Hematopoietic multipotent progenitor cell (in vitro differentiated cells): ENCODE measurements around the gene LRRC36. TPM values are rescaled to one million over a fixed set of nuclear protein-coding genes. Genes with fewer than 3 reads are reported as not detected.

Source experiments
- DNase-seq, 3 donors: peaks; one replicate each; pipeline ENCODE4 v3.0.0-alpha.2; 2011 to 2015; ENCODE audit warnings: low read depth in 2 of 3, low spot score in 2 of 3
- total RNA-seq: library from RNA; depleted of rRNA; stranded (reverse); fragments of >200 nt; gene quantifications from one replicate; pipeline ENCODE4 v1.2.3, GENCODE V29; 2012

LRRC36 gene
- total RNA-seq, 1 donor = 0.27 TPM

DNA sequence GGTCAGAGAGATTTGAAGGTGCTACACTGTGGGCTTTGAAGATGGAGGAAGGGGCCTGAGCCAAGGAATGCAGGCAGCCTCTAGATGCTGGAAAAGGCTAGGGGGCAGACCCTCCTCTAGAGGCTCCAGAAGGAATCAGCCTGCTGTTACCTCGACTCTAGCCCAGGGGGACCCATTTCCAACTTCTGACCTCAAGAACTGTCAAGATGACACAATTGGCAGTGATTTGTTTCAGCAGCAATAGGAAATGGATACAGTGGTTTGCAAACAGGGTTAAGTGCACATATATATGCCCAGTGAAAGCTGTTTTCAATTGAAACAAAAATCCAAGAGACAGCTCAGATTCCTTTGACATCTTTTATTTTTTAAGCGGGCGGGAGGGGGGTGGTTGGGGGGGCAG is 93.3 kb downstream of the LRRC36 start:
- DNase-seq = no peak

DNA sequence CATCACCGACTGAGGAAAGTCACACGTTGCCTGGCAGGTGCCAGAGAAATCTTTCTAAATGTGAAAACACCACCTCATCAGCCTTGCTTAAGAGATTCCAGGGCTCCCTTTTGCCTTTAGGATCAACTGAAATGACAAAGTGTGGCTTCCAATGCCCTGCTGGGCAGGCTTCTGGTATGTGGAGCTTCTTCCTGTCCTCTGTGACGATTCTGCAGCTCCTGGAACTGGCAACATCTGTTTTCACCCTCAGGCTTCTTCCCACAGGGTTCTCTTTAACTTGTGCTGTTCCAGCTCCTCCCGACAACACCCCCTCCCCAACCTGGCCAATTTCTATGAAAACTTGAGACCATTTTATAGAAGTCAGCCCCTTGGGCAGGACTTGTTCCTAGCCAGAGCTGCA is 94.4 kb downstream of the LRRC36 start:
- DNase-seq = no peak

DNA sequence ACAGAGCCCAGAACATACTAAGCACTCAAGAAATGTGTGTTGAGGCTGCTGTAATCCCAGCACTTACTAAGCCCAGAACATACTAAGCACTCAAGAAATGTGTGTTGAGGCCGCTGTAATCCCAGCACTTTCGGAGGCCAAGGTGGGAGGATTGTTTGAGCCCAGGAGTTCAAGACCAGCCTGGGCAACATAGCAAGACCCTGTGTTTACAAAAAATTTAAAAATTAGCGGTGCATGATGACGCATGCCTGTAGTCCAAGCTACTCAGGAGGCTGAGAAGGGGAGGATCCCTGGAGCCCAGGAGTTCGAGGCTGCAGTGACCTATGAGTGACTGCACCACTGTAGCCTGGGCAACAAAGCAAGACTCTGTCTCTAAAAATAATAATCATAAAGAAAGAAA is 96.4 kb downstream of the LRRC36 start:
- DNase-seq = no peak

DNA sequence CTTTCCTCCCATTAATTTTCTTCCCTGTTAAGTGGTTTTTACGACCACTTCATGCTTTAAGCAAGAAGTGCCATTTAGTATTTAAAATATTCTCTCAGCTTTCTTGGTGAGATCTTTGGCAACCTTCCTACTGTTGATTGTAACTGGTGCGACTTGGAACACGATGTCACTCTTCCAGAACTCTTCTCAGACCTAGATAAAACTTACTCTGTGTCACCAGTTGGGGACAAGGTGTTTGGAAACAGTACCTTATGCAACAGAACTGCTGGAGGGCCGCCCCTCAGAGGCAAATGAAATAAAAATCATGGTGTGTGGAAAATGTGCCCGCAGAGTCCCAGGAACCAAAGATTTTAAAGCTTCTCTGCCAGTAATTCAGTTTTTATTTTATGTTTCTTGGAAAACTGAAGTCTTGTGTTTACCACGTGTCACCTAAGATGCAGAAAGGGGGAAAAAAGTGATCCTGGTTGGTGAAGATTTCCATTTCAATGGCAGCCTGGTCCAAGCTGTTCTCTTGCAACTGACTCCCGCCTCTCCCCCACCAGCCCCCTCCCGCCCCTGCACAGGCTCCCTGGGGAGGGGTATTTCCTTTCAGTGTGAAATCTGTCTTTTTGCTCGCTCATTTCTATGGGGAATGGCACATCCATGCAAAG is 97.1 kb downstream of the LRRC36 start:
- no peak for DNase-seq

DNA sequence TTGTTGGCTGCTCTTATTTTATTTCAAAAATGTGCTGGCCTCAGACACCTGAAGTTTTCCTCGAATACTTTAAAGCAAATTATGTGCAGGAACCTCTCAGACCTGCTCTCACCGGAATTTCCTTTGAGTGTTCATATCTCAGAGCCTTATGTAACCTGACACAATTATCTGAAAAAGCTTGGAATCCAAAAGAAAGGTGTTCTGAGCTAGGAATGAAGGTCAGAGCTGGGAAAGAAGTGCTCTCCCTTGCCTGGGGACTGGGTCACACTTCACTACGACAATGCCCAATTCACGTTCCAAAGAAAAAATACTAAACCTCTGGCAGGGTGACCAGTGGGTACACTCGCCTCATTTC is 97.6 kb downstream of the LRRC36 start:
- DNase-seq = no peak

DNA sequence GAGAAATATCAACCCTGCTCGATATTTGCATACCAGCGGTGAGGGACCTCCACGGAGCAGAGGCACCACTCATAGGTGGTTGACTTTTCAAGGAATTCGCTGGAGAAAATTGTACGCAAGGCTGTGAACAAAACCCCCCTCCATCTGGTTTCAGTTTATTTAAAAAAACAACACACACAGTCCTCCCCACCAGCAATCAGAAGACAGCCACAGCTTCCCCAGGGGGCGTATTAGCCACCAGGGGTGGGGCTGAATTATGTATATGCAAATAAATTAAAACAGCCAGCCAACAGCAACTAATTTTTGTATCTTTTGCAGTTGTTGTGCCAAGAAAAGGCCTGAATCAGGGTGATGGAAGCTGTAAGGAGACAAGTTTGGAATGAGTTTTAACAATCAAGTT is 98.4 kb downstream of the LRRC36 start:
- no peak for DNase-seq

DNA sequence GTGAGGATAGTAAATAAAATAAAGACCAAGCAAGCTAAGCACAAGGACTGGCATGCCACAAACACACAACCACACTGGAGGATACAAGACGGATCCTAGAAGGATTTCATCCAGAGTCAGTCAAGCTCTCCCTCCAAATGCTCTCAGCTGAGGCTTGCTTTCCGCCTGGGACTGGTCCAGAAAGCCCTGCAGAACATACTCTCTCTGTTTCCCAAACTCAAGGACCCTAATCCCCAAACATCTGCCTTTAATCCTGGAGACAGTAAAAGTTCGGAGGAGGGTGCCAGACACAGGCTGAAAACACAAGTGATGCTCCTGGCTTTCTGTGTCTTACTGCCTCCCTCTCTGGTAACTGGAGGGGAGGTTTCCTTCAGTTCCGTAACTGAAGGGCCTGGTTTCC is 99.0 kb downstream of the LRRC36 start:
- DNase-seq = no peak

DNA sequence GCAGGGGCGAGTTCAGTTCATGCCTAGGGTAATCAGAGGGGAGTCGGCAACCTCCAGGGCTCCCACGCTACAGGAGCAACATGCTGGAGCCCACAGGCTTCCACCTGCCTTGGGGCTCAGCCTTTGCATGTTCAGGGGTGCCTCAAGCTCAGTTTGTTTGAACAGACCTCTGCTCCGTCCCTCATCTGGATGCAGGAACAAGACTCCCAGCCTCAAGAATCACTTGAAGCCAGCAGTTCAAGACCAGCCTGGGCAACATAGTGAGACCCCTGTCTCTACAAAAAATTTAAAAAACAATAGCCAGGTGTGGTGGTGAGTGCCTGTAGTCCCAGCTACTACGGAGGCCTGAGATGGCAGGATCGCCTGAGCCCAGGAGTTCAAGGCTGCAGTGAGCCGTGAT is 99.4 kb downstream of the LRRC36 start:
- no peak for DNase-seq

DNA sequence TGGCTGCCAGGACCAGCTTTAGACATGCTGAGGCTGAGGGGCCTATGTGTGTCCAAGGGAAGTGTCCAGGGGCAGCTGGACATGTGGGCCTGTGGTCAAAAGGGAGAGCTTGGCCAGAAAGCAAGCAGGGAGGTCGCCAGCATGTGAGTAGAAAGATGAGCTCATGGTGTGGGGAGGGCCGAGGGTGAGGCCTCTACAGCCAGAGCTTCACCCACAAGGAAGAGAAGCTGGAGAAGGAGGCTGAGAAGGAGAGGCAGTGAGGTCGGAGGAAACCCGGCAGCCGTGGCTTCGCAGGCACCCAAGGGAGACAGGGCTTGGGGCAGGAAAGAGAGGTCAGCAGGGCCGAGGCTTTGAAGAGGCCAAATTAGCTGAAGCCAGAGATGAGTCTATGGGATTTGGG is 100.3 kb downstream of the LRRC36 start:
- no peak for DNase-seq

DNA sequence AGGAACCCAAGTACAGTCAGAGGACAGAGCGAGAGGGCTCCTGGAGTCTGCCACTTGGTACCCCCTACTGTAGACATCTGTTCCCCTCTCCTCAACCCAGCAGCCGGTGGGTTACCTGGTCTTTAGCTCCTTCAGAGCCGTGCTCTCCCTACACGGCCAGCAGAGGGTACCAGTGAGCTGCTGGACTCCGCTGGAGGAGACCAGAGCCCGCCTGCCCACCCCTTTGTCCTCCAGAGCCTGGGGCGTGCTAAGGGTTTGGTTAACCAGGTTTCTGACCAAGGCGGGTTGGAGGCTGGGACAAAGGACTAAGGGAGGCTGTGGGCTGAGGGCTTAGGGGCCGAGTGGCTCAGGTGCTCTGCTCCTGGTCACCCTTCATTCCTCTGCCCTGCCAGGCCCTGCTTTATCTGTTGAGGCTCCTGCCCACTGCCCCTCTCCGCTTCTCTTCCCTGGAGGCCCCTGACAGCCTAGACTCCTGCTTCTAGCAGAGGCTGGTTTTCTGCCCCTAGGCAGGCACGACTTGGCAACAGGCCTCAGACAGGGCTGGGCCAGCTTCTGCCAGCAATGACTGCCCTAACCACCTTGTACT is 101.6 kb downstream of the LRRC36 start:
- peak in 2 of 3 donors; percentile 65 to 73 for DNase-seq

DNA sequence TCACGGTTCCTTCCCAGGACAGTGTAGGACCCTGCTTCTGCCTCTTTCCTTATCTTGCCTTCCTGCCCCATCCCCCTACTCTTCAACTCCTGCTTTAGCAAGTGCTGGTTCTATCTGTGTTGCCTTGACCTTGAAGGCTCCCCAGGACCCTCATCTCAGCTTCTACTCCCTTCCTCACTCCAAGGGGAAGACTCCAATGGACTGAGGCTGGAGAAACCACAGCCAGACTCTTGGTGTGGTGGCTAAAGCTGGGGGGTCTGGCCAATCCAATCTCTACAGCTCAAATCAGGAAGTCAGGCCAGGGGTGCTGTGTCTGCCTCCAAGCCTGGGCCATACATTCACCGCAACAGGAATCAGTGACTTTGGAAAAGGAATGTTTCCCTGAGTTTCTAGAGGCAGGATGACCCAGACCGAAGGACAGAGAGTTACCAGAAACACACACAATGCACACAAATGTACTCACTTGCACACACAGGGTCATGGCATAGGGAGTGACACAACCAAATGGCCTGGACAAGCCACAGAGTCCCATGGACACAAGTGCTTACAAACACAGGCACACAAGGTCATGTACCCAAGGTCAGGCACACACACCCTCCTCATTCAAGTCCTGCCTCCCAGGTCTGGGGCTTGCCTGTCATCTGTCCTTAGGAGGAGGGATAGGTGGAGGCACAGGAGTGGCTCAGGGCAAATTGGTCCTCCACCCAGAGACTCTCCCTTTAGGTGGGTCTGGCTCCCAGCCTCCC is 102.6 kb downstream of the LRRC36 start:
- no peak for DNase-seq

DNA sequence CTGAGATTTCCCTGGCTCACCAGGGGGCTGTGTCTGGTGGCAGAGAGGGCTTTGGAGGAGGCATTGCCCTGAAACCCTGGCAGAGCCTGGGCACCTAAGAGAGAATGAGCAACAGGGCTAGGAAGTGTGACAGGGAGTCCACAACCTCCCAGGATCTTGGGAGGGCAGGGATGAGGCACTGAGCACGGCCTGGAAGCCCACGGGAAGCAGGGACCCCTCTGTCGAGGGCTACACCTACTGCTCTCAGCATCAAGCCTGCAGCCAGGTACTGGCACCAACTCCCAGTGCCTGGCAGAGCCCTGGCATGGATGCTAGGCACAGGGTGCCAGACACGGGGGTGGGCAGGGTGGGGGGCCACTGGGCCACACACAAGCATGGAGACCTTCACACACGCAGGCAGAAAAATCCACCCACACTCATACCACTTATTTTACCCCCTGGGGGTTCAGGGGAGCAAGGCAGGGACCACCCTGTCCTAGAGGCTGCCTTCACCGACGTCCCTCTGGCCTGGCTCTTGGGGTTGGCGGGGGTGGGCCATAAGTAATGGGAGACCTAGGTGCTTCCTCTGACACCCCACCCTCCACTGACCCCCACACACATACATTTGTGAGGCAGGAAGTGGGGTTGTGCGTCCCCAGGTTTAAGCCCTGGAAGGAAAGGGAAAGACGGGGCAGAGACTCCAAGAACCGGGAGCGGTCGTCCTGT is 103.3 kb downstream of the LRRC36 start:
- DNase-seq = no peak

DNA sequence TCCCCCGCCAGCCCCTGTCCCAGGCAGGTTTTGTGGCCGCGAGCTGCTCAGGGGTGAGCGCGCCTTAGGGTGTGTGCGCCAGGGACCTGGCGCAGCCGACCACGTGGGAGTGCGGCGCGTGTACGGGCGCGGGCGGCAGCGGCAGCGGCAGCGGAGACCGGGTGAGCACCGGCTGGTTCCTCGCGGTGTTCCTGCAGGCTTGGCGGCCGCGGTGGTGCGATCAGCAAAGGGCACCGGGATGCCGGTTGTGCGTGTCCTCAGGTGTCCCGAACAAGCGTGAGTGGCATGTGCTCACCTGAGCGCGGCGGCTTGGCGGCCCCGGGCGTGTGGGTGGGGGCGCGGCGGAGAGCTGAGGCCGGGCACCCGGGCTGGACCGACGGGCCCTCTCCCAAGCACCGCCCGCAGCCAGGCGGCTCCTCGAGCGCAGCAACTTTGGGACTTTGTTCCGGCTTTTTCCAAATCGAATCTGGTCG is 103.9 kb downstream of the LRRC36 start:
- DNase-seq = peak in 1 of 3 donors; percentile 14

DNA sequence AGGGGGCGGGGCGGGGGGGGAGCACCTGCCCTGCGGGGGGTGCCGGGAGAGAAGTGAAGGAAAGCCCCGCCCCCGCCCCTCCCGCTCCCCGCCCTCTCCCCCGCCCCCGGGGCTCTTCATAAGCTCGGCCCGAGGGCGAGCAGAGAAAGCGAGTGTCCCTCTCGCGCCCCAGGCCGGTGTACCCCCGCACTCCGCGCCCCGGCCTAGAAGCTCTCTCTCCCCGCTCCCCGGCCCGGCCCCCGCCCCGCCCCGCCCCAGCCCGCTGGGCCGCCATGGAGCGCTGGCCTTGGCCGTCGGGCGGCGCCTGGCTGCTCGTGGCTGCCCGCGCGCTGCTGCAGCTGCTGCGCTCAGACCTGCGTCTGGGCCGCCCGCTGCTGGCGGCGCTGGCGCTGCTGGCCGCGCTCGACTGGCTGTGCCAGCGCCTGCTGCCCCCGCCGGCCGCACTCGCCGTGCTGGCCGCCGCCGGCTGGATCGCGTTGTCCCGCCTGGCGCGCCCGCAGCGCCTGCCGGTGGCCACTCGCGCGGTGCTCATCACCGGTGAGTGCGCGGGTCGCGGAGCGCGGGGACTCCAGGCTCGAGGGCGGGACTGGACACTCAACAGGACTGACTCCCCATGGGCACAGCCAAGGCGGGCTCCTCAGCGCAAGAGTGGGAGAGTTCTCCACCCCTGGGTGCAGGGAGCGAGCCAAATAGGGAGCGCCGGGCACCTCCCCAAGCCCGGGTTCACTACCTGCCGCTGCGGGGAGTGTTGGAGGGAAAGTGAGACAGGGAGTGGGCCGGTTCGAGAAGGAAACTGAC is 104.6 kb downstream of the LRRC36 start, which contains the start of gene HSD11B2:
HSD11B2 (plus strand) TSS at position 145 of the 798 bp plus-strand sequence; CDS start at position 273, 128 bp downstream.
- DNase-seq = peak in 2 of 3 donors; percentile 31 to 38

DNA sequence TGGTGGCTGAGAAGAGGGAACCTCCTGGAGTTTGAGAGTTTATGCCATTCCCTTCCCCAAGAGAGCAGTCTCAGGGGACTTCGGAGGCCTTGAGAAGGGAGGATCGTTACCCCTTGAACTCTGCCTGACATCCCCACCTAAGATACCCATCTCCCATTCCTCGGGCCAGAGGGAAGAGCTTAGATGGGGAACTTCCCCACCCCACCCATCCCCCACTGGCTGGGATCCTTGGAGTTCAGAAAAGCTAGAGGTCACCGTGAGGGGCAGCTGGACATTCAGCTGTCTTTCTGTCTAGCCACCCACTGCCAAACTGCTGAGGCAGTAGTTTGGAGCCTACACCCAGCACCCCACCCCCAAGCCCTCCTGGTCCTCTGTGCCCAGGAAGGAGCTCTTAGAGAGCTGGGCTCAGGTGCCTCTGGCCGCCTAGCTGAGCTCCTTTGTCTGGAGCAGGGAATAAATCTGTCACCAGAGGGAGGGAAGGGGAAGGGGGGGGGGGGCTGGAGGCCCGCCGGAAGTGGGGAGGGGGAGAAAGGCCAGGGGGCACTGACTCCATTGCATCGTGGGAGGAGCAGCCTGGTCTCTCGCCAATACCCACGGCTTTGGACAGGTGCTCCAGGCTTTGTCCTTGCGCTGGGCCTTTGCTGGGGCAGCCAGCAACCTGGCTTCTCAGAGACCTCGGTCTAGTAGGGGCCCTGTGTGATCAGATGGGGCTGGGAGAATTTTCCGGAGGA is 105.3 kb downstream of the LRRC36 start:
- DNase-seq = no peak

DNA sequence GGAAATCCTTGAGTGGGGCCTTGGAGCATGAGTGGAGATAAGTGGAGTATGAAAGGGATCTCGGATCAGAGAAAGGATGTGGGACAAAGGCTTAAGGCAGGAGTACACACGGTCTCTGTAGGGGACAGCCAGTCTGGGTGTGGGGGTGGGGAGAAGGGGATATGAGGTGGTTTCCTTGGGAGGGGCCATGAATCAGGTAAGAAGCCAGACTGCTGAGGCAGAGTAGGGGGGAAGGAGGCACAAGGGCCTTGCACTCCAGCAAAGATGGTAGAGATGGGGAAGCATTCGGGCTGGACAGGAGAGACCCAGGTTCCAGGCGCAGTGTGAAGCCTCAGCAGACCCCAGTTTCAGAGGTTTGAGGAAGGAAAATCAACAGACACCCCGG is 105.9 kb downstream of the LRRC36 start:
- DNase-seq = no peak

DNA sequence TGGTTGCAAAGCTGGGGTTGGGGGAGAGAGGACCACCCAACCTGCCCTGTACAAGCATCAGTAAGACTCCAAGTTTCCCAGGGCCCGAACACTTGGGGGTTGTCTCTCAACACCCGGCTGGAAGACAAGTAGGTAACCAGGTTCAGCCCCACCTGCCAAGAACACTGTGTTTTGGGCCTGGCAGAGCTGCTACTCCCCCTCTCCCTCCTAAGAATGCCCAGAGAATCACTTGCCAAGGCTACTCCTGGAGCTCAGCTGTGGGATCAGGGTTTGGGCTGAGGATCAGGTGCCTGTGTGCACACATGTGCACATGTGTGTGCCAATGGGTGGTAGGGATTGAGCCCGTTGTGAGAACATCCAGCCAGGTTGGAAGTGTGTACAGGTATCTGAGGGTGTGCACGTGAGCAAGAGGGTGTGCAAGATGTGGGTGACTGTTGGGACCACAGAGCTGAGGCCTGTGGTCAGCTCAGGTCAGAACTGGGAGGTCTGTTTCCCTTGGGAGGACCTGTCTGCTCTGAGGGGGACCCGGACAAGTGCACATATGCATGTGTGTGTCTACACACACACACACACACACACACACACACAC is 106.6 kb downstream of the LRRC36 start:
- DNase-seq = no peak
